NCI-H748 treated with DMSO at 0.1 percent for 48 hours (cell line): ENCODE measurements around the gene ALOXE3.
A peak's percentile ranks its signal among the peaks of the same experiment; 100 is the strongest.
"Not testable (repeated sequence)": the region's sequence is repeated elsewhere in the genome, so short reads cannot be mapped to it uniquely, and the experiment has no call there.

Source experiments
- DNase-seq: peaks from one replicate; lab custom pipeline; 2025; lab: John Stamatoyannopoulos, UW

ALOXE3 gene

DNA sequence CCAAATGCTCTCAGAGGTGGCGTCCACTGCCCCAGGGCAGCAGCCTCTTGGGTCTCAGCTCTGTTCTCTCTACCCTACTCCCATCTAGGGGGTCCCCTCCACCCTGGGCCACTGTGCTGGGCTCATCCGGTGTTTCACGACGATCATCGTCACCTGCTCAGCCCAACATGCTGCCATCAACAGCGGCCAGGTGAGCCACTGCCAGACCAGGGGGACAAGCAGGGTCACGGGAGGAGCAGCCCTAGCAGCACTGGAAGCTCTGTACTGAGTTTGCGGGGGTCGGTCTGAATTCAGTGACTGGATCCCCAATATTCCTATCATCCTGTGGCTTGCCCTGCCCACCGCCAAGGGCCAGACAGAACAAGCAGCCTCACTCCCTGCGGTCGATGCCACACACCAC is 46.8 kb downstream of the ALOXE3 start:
- no peak for DNase-seq

DNA sequence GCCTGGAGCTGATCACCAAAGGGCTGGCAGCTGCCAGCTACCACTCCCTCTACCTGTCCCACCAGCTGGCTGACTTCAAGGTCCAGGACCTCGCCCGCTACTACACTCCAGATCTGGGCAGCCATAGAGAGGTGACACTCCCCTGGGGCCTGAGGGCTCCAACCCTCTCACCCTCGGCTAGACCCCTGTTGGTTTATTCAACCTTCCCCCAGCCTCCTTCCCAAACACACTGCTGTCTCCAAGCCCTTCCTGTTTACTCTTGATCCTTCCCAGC is 48.8 kb downstream of the ALOXE3 start:
- DNase-seq: no peak

DNA sequence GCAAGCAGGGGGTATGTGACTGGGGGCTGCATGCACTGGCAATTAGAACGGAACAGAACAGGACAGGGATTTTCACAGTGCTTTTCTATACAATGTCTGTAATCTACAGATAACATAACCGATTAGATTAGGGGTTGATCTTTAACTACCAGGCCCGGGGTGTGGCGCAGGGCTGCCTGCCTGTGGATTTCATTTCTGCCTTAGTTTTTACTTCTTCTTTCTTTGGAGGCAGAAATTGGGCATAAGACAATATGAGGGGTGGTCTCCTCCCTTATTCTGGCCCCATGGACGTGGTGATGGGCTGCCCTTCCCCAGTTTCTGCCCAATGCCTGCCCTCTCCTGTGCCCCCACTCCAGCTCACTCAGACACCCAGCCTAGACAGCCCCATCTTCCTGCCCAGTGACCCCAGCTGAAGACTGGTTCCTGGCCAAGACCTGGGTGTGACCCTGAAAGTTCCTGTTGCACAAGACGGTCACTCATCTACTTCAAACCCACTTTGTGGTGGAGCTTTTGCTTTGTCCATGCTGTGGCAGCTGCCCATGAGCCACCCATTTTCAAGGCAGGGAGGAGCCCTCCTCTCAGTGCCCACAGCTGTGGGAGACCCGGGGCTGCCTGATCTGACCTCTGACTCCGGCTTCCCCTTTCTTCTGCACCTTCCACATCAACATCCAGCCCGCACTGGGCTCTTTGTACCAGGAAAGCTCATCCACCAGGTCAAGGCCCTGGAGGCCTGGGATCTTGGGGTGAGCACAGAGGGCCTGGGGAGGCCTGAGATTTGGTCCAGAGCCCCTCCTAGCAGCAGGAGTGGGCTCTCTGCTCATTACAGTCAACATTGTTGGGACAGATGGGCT is 49.4 kb downstream of the ALOXE3 start:
- DNase-seq: no peak

DNA sequence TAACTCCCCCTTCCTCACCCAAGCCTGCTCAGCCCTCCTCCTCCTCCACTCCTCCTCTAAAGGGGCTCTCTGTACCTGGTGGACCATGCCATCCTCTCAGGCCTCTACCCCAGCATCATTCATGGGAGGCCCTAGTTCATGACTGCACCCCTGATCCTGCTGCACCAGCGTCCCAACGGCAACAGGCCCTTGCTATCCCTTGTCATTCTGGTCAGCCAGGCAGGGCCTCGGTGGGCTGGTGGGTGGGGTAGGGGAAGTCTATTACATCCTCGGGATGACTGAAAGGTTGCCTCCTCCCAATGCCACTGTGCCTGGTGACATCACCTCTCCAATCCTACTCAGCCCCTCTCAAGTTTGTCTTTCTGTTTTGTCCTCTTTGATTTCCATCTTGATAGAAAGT is 50.5 kb downstream of the ALOXE3 start:
- no peak for DNase-seq

DNA sequence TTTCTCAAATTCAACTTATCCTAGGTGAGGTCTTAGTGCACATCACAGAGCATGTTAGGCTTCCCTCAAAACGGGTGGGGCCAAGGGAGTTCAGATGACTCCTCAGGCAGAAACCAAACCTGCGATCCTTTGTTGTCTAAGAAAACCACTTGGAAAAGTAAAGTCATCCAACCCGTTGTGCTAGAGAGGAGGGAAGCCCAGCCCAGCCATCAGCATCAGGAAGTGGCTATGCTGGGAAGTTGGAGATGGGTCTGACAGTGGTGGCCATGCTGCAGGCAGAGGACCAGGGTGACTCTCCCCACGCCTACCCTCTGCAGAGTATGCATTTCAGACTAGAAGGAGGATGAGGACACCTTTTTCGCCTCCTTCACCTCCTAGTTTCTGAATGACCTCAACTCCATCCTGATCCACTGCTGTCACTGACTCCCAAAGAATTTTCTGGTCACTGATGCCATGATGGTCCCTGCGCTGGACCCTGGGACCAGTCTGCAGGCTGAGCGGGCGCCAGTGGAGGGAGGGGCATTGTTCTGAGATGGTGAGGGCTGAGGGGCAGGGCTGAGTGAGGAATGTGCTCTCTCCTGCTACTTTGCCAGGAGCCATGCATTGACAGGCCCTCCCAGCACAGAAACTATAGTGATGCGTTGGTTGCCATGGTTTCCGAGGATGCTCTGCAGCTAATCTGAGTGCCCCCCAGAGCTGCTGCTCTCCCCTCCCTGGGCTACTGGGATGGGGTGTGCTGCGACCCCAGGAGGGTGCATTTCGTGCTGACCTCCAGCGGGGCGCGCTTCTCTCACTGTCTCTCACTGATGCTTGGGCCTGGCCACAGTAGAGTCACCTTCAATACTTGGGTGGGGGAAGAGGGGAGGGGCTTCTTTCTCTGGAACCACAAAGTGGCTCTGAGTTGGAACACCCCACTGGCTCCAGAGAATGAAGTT is 51.2 kb downstream of the ALOXE3 start:
- no peak for DNase-seq

DNA sequence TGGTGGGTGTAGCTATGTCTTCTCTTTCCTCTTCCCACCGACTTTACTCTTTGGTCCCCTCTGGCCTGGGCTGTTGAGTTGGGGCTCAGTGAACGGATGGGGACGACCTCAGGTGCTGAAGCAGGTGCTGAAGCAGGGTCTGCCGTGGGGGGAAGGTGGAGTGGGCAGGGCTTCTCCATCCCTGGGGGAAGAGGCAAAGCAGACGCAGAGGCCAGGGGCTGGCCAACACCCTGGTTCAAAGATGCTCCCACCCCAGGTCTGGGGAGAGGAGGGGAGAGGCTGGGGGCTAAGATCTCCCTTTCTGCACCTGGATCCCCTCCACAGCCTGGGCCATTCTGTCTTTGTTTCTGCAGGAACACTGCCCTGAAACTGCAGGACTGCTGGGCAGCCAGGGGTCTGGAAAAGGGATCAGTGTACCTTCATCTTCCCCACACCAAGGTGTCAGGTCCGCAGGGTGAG is 53.7 kb downstream of the ALOXE3 start:
- no peak for DNase-seq

DNA sequence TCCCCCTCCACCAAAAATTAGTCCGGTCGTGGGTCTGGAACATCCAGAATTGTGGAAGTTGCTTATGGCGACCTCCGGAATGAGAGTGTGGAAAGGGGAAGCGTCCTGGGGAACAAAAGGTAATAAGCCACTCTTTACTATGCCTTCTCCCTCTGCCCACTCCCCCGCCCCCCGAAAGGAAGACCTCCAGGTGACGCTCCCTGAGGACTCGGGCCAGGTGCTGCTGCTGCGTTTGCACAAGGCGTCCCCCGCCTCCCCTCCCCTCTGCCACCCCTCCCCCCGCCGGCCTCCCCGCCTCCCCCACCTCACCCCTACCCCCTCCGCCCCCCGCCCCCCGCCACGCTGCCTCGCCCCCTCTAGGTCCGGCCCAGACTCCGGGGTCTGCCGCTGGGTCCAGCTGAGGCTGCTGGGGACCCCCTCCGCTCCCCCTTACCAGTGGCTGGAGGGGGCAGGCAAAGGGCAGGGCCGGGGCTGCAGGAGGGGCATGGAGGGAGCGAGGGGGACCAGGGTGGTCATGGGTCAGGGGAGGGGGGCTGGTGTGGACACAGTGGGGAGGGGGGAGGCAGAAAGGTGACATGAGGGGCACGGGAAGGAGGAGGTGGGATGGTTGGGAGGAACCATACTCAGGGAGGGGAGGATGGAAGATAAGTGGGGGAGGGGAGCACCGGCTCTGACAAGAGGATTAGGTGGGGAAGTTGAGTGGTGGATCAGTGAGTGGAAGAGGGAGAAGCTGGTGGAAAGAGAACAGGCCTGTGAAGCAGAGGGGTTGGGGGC is 54.4 kb downstream of the ALOXE3 start:
- DNase-seq: no peak

DNA sequence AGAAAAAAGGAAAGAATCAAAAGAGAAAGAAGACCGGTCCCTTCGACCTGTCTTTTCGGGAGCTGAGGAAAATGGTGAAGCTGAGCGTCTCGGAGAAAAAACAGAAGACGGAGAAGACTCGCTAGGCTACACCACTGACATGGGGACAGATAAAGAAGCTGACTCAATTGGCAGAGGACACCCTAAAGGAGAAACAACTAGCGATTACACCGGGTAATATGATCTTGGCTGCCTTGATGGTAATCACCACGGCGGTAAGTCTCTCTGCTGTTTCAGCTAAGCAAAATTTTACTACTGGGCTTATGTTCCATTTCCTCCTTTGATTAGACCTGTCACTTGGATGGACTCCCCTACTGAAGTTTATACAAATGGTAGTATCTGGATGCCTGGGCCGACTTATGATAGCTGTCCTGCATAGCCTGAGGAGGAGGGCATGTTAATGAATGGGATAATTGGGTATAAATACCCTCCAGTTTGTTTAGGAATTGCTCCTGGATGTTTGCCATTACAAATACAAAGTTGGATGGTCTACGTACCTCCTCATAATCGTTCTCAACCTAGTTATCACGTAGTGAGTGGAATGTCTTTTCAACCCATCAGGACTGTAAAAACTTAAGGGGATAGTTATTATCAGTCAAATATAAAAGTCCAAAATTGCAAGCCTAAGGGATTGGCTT is 55.4 kb downstream of the ALOXE3 start:
- peak; percentile 57 for DNase-seq

DNA sequence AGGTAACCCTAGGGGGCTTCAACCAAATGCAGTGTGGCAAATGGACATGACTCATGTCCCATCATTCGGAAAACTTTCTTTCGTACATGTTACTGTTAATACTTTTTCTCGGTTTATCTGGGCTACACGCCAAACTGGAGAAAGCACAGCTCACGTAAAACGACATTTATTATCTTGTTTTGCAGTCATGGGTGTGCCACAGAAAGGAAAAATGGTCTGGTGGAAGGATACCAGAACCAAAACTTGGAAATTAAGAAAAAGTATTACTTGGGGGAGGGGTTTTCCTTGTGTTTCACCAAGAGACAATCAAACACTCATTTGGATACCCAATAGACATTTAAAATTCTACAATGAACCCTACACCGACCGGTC is 55.9 kb downstream of the ALOXE3 start:
- no peak for DNase-seq

DNA sequence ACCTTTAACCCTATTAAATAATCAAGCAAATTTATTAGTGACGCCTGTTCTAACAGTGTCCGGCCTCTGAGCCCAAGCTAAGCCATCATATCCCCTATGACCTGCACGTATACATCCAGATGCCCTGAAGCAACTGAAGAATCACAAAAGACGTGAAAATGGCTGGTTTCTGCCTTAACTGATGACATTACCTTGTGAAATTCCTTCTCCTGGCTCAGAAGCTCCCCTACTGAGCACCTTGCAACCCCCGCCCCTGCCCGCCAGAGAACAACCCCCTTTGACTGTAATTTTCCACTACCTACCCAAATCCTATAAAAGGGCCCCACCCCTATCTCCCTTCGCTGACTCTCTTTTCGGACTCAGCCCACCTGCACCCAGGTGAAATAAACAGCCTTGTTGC is 56.5 kb downstream of the ALOXE3 start:
- not testable (repeated sequence) for DNase-seq

DNA sequence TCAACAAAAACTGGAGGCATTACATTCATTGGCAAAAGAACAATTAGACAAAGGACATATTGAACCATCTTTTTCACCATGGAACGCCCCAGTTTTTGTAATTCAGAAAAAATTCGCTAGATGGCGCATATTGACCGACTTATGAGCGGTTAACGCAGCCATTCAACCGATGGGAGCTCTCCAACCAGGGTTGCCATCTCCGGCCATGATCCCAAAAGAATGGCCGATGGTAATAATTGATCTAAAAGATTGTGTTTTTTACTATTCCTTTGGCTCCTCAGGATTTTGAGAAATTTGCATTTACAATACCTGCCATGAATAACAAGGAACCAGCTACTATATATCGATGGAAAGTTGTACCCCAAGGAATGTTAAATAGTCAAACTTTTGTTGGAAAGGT is 58.0 kb downstream of the ALOXE3 start:
- DNase-seq: peak; percentile 89

DNA sequence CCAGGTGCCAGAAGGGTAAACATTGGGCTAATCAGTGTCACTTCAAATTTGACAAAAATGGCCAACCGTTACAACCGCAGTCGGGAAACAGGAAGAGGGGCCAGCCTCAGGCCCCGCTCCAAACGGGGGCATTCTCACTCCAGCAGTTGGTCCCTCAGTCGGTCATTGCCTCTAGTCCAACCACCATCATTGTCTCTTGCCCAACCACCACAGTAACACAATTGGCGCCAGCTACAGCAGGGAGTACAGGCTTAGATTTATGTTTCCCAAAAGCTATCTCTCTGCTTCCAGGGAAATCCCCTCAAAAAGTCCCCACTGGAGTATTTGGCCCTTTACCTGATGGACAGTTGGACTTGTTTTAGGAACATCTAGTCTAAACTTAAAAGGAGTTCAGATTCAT is 59.2 kb downstream of the ALOXE3 start:
- no peak for DNase-seq

DNA sequence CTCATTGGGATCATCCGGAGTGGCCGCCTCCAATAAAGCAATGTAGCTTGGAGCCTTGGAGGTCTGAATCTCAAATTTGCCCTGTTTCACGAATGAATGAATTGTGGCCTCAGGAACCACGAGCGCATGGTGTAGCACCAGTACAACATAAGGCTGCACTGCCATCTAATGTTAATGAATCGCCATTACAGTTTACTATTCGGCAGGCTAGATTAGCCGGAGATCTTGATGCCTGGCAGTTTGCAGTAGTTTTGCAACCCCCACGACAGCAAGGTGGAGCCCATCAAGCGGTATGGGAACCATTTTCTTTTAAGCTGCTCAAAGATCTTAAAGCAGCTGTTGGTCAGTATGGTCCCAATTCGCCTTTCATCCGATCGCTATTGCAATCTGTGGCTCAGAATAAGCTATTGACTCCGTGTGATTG is 60.6 kb downstream of the ALOXE3 start:
- peak; percentile 92 for DNase-seq

DNA sequence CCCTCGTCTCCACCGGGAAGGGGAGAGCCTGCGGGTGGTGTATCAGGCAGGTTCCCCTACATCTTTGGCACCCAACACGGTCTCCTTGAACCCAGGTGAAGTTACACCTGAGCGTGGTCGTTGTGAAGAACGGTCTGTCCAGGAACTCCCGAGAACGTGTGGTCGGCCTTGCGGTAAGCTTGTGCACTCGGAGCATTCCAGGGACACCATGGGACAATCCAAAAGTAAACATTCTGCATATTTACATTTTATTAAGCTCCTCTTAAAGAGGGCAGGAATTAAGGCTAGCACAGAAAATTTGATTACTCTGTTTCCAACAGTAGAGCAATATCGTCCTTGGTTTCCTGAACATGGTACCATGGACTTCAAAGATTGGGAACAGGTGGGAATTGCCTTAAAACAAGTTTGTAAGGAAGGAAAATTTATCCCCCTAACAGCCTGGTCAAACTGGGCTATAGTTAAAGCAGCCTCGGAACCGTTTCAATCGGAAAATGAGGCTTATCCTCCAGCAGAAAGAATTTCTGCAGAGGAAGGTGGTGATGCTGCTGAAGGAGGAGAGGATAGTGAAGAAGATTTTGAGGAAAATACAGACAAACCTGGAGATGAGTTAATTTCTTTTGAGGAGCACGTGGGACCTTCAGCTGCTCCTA is 61.2 kb downstream of the ALOXE3 start:
- DNase-seq: no peak

DNA sequence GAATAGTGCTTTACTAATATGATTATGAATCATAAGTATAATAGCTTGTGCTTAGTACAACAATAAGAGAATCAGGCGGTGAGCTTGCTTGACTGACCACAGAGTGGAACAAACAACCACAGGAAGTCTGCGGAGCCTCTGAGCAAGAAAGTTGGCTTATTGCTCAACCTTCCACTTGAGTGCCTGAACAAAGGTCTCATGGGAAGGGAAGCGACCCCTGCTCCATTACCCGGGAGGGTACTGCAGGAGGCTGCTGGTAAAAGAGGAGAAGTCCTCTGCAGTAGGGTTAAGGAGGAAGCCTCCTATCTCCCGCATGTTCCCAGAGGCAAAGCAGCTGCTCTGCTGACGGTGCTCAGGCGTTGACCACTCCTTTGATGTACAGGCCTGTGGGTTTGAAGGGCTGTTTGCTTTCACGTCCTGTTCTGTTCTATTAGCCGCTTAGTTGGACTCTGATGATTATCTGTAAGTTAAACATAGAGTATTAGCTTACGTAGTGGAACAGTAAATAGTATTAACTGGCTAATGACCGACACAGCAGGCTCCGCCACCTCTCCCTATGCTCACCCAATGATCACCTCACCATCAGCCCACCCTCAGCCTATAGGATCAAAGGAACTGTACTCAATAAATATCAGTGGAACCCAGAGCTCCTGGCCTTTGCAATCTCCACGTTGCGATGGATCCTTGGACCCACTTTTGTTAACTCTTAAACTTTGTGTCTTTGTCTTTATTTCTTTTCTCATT is 61.9 kb downstream of the ALOXE3 start:
- no peak for DNase-seq

DNA sequence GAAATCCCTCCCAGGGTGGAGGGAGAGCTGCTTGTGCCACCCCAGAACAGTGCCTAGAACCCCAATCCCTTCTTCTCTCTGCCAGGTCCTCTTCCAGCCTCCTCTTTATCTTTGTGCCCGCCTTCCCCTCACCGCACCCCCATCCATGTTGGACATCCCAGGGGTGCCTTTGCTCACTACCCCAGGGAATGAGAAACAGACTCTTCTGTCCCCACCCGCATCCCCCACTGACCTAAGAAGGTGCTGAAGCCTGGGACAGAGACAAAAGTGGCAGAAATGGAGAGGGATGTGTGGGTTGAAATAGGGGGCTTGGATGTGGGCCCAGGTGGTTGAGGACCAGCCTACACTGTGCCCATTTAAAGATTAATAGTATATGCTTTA is 62.5 kb downstream of the ALOXE3 start:
- DNase-seq: no peak

DNA sequence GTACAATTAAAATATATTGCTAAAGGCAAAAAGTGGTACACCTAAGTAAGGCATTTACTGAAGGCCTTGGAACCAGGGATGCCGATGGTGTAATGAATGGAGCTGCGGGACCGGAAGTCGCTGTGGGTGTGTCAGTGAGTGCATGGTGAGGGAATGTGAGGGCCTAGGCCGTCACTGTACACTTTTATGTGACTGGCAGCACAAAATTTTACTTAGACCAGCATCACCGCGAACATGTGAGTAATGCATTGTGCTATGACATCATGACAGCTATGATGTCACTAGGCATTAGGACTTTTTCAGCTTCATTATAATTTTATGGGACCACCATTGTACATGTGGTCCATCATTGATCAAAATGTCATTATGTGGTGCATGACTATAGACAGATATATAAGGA is 64.7 kb downstream of the ALOXE3 start:
- no peak for DNase-seq

DNA sequence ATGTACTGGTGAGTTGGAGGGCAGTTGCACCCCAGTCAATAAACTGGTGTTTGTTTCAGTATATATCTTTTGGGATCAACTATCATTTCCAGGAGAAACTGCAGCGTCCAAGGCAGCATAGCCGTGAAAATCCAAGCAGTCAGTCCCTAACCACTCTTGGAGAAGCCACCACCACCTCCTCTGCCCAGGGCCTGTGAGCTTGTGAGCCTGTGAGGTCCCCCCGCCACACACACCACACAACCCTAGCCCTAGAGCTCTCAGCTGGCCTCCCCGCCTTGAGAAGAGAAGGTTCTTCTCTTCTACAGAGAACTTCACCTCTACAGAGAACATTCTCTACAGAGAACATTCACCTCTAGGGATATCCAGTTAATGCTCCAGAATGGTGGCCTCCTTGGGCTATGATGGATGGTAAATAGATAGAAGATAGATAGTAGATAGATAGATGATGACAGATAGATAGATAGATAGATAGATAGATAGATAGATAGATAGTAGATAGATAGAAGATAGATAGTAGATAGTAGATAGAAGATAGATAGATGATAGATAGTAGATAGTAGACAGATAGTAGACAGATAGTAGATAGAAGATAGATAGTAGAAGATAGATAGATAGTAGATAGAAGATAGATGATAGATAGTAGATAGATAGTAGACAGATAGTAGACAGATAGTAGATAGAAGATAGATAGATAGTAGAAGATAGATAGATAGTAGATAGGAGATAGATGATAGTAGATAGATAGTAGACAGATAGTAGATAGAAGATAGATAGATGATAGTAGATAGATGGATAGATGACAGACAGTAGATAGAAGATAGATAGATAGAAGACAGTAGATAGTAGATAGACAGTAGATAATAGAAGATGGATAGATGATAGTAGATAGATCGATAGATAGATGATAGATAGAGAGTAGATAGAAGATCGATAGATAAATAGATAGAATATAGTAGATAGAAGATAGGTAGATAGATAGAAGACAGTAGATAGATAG is 65.8 kb downstream of the ALOXE3 start:
- DNase-seq: no peak

DNA sequence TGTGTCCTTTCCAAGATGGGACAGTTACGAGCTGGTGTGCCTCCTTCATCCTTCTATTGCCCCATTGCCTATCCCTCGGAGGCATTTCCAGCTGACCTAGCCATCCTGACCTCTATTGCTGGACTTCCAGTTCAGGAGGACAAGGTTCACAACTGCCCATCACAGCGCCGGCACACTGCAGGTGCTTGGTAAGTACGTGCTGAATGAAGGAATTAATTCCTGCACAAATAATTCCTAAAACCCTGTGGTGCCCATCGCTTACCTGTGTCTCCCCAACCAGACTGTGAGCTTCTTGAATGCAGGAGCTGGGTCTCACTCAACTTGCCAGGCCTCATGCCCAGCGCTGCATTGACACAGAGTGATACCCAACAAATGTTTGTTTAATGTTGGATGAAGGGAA is 66.5 kb downstream of the ALOXE3 start:
- DNase-seq: no peak
